ENCODE data around the gene KIAA0753.

DNA sequence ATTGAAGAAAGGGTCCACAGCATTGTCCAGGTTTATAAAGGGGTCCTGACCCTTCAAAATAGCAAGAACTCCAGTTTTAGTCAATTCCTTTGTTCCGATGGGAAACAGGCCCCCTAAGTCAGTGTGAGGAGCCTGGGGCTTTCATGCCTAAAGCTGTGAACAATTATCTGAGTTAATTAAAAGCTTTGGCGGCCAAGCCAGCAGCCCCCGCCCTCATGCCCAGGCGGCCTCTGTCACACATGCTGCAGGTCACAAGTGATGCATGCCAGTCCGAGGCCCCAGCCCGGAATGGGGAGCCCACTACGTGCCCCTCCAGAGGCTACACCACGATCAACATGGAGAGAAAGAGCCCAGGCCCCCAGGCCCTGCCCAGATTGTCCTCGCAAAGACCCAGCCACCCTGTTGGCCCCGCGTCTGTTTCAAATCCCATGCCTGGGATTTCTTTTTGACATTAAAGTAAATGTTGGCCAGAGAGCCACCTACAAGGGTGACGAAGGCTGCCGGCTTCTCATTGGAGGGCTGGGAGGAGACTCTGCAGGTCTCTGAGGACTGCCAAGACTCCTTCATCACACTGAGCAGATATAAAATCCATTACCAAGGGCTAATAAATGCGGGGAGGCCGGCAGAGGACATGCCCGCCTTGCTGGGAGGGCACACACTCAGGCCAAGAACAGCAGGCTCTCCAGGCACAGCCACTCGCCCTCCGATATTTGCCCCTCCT is 69.6 kb downstream of the KIAA0753 start:
- TF ChIP-seq, protein P1, sequence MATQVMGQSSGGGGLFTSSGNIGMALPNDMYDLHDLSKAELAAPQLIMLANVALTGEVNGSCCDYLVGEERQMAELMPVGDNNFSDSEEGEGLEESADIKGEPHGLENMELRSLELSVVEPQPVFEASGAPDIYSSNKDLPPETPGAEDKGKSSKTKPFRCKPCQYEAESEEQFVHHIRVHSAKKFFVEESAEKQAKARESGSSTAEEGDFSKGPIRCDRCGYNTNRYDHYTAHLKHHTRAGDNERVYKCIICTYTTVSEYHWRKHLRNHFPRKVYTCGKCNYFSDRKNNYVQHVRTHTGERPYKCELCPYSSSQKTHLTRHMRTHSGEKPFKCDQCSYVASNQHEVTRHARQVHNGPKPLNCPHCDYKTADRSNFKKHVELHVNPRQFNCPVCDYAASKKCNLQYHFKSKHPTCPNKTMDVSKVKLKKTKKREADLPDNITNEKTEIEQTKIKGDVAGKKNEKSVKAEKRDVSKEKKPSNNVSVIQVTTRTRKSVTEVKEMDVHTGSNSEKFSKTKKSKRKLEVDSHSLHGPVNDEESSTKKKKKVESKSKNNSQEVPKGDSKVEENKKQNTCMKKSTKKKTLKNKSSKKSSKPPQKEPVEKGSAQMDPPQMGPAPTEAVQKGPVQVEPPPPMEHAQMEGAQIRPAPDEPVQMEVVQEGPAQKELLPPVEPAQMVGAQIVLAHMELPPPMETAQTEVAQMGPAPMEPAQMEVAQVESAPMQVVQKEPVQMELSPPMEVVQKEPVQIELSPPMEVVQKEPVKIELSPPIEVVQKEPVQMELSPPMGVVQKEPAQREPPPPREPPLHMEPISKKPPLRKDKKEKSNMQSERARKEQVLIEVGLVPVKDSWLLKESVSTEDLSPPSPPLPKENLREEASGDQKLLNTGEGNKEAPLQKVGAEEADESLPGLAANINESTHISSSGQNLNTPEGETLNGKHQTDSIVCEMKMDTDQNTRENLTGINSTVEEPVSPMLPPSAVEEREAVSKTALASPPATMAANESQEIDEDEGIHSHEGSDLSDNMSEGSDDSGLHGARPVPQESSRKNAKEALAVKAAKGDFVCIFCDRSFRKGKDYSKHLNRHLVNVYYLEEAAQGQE (IDR thresholded peaks at IDR 0.05; ENCODE audit: insufficient replicate concordance, low read depth) = no peak
- TF ChIP-seq, protein P2, sequence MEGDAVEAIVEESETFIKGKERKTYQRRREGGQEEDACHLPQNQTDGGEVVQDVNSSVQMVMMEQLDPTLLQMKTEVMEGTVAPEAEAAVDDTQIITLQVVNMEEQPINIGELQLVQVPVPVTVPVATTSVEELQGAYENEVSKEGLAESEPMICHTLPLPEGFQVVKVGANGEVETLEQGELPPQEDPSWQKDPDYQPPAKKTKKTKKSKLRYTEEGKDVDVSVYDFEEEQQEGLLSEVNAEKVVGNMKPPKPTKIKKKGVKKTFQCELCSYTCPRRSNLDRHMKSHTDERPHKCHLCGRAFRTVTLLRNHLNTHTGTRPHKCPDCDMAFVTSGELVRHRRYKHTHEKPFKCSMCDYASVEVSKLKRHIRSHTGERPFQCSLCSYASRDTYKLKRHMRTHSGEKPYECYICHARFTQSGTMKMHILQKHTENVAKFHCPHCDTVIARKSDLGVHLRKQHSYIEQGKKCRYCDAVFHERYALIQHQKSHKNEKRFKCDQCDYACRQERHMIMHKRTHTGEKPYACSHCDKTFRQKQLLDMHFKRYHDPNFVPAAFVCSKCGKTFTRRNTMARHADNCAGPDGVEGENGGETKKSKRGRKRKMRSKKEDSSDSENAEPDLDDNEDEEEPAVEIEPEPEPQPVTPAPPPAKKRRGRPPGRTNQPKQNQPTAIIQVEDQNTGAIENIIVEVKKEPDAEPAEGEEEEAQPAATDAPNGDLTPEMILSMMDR (IDR thresholded peaks at IDR 0.05; ENCODE audit: insufficient read depth, low read length) = no peak

All from HL-60 (cell line).